Caco-2 (cell line): ENCODE data around the gene FAM13A. TPM values are rescaled to one million over a fixed set of nuclear protein-coding genes. Genes with fewer than 3 reads are reported as not detected.
A peak's percentile ranks its signal among the peaks of the same experiment; 100 is the strongest.

Source experiments
- BruUV-seq: library from RNA; stranded (reverse); fragments of 400-500 nt; replicated peaks from 2 replicates; lab custom pipeline; 2021; lab: Mats Ljungman, UMichigan
- CTCF ChIA-PET: fragments of 300-600 bp; sonication (Branson Sonifier 250); formaldehyde crosslinking; loops from one replicate; lab custom pipeline; 2022; ENCODE audit warnings: antibody characterized with exemption; lab: Charles Lee
- POLR2A ChIA-PET: fragments of 300-600 bp; sonication (Branson Sonifier 250); formaldehyde crosslinking; loops from one replicate; lab custom pipeline; 2022; ENCODE audit warnings: antibody characterized with exemption; lab: Charles Lee
- DNase-seq, 2 experiments: peaks; one replicate each; pipeline versions ENCODE4 v3.0.0 to v3.0.0-alpha.2; 2020 to 2022
- H3K27me3 ChIP-seq: replicated peaks from 2 replicates; pipeline ENCODE4 v1.6.0; 2011; ENCODE audit warnings: low read length; ENCODE audit not compliant: control insufficient read depth, insufficient read depth
- H3K36me3 ChIP-seq: 2 replicates; pipeline ENCODE4 v1.5.1; 2011; ENCODE audit warnings: low read length; ENCODE audit not compliant: control insufficient read depth, insufficient read depth
- H3K4me1 ChIP-seq: fragments of 250-450 bp; sonication (Bioruptor Pico); 2 replicates; pipeline ENCODE4 v1.5.1; 2020; ENCODE audit warnings: mild to moderate bottlenecking
- H3K4me3 ChIP-seq: 2 replicates; pipeline ENCODE4 v1.5.1; 2011; ENCODE audit warnings: low read depth, mild to moderate bottlenecking, control low read depth, low read length
- H3K9me3 ChIP-seq: fragments of 250-450 bp; sonication (Bioruptor Pico); 2 replicates; pipeline ENCODE4 v1.5.1; 2020; ENCODE audit warnings: mild to moderate bottlenecking, moderate library complexity
- H3K27ac Mint-ChIP-seq: one replicate; pipeline ENCODE4 v1.8.0; 2022; ENCODE audit warnings: mixed read lengths; ENCODE audit not compliant: unreplicated experiment
- H3K27me3 Mint-ChIP-seq: one replicate; pipeline ENCODE4 v1.8.0; 2022; ENCODE audit warnings: mixed read lengths; ENCODE audit not compliant: insufficient read depth, unreplicated experiment
- H3K36me3 Mint-ChIP-seq: one replicate; pipeline ENCODE4 v1.8.0; 2022; ENCODE audit warnings: mild to moderate bottlenecking, mixed read lengths; ENCODE audit not compliant: insufficient read depth, unreplicated experiment
- H3K4me1 Mint-ChIP-seq: one replicate; pipeline ENCODE4 v1.8.0; 2022; ENCODE audit warnings: low read depth, mixed read lengths; ENCODE audit not compliant: unreplicated experiment
- H3K4me3 Mint-ChIP-seq: one replicate; pipeline ENCODE4 v1.8.0; 2022; ENCODE audit warnings: mild to moderate bottlenecking, moderate library complexity, mixed read lengths; ENCODE audit not compliant: unreplicated experiment
- H3K9me3 Mint-ChIP-seq: one replicate; pipeline ENCODE4 v1.8.0; 2022; ENCODE audit warnings: mixed read lengths; ENCODE audit not compliant: unreplicated experiment
- intact Hi-C: fragments of 100-400 bp; cut with micrococcal nuclease; formaldehyde crosslinking; loops from one replicate; pipeline ENCODE4 v1.10.0; 2022; ENCODE audit not compliant: unreplicated experiment
- total RNA-seq: library from RNA; stranded (reverse); gene quantifications from 2 replicates; pipeline ENCODE4 v1.2.3, GENCODE V29; 2022
- TF ChIP-seq, protein P1 (sequence below), 2 experiments: fragments of 200-600 bp in 1 of 2; IDR thresholded peaks; 1 replicate in 1 of 2; 2 replicates in 1 of 2; pipeline versions ENCODE4 v1.5.1 to v1.8.0; 2011 to 2022; ENCODE audit warnings: antibody characterized with exemption in 1 of 2, control low read depth in 1 of 2, inconsistent platforms in 1 of 2, low read depth in 1 of 2, low read length in 1 of 2, mild to moderate bottlenecking in 1 of 2, moderate library complexity in 1 of 2; ENCODE audit not compliant: insufficient read depth in 1 of 2, severe bottlenecking in 1 of 2, unreplicated experiment in 1 of 2

Gene FAM13A
- total RNA-seq, 1 experiment from 2014 or later, result 11.0 TPM

DNA sequence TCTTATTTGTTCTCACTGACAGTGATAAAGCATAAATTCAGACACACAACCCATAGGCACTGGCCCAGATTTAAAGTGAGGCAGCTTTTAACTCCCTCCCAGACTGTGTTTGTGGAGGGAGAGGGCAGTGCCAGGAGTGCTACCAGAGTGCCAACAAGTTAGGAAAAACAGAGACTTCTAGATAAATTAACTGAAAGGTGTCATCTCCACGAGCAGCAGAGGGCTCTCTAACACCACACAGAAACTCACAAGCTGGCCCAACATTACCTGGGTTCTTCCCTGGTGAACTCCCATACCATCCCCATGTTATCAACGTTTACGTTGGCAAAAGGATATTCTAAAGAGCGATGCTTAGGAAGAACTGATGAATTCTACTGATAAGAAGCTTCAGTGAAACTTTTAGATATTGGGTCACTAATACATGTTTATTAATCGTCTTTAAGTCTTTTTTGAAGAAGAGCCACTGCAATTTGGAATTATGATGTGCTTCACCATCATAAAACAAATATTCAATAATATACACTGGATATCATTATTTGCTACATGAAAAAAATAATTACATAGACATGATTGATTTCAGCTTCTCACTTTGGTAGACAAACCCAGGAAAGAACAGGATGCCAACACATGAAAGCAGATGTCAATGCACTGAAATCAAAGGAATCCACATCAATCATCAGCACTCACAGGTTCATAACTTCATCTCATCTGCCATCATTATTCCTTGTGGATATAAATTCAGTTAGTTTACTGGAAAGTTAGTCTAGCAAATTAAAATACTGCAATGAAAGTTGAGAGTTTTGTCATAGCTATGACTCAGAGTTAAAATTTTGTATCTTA is 238.1 kb downstream of the FAM13A start:
- Histone ChIP-seq H3K4me3 (no peak overlapping the region), H3K36me3 (no peaks in the 10 kb centered on the region), H3K4me1 (no peaks in the 10 kb centered on the region; the same call in 1 of the 2 replicates), H3K9me3 (no peaks in the 10 kb centered on the region), H3K27me3 (no peaks in the 10 kb centered on the region)
- TF ChIP-seq, protein P1, sequence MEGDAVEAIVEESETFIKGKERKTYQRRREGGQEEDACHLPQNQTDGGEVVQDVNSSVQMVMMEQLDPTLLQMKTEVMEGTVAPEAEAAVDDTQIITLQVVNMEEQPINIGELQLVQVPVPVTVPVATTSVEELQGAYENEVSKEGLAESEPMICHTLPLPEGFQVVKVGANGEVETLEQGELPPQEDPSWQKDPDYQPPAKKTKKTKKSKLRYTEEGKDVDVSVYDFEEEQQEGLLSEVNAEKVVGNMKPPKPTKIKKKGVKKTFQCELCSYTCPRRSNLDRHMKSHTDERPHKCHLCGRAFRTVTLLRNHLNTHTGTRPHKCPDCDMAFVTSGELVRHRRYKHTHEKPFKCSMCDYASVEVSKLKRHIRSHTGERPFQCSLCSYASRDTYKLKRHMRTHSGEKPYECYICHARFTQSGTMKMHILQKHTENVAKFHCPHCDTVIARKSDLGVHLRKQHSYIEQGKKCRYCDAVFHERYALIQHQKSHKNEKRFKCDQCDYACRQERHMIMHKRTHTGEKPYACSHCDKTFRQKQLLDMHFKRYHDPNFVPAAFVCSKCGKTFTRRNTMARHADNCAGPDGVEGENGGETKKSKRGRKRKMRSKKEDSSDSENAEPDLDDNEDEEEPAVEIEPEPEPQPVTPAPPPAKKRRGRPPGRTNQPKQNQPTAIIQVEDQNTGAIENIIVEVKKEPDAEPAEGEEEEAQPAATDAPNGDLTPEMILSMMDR (IDR thresholded peaks at IDR 0.05; ENCODE audit: insufficient read depth in 1 of 2, low read depth in 1 of 2, low read length in 1 of 2, severe bottlenecking in 1 of 2, unreplicated experiment in 1 of 2), result peak; percentile 65 to 71
- ChIA-PET POLR2A (no interaction called here), CTCF (interaction anchor here (1.1 to 1.3 kb wide), 3 partner anchors 17 to 205 kb away, joined by 3 to 8 read pairs (median 3); no protein-coding TSS in a partner anchor)
- no peaks in the 10 kb centered on the region for H3K27me3 Mint-ChIP-seq
- H3K4me3 Mint-ChIP-seq, result no peak overlapping the region
- BruUV-seq, result no TSS peak
- intact Hi-C loops, result loop anchor here (1.0 to 2.0 kb wide), 2 partner anchors 112 to 205 kb away; no protein-coding TSS in a partner anchor
- H3K4me1 Mint-ChIP-seq, result peaks cover 6% of the 10 kb centered on the region
- peak; percentile 53 to 54 for DNase-seq
- no peak overlapping the region for H3K27ac Mint-ChIP-seq
- no peaks in the 10 kb centered on the region for H3K36me3 Mint-ChIP-seq
- no peaks in the 10 kb centered on the region for H3K9me3 Mint-ChIP-seq

DNA sequence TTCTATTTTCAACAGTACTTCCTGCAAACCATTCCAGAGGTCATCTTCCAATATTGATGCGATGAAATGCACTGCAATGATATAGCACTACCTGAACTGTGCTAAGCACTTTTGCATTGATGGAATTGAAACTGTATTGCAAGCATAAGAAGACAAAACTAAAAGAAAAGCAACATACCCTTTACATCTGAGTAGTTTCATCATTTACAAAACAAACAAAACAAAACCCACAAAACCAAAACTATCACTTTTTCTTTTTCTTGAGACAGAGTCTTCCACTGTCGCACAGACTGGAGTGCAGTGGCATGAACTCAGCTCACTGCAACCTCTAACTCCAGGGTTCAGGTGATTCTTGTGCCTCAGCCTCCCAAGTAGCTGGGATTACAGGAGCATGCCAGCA is 239.2 kb downstream of the FAM13A start:
- Histone ChIP-seq H3K9me3 (no peaks in the 10 kb centered on the region), H3K36me3 (no peaks in the 10 kb centered on the region), H3K4me3 (no peak overlapping the region), H3K4me1 (no peaks in the 10 kb centered on the region; the same call in 1 of the 2 replicates), H3K27me3 (no peaks in the 10 kb centered on the region)
- Mint-ChIP-seq H3K9me3 (no peaks in the 10 kb centered on the region), H3K27ac (no peak overlapping the region), H3K4me3 (no peak overlapping the region), H3K4me1 (peaks cover 6% of the 10 kb centered on the region), H3K27me3 (no peaks in the 10 kb centered on the region), H3K36me3 (no peaks in the 10 kb centered on the region)
- intact Hi-C loops, result loop anchor here (1.0 to 2.0 kb wide), 2 partner anchors 111 to 207 kb away; no protein-coding TSS in a partner anchor
- TF ChIP-seq, protein P1 (IDR thresholded peaks at IDR 0.05; ENCODE audit: insufficient read depth in 1 of 2, low read depth in 1 of 2, low read length in 1 of 2, severe bottlenecking in 1 of 2, unreplicated experiment in 1 of 2), result no peak
- DNase-seq, result no peak
- no TSS peak for BruUV-seq
- ChIA-PET POLR2A (no interaction called here), CTCF (interaction anchor here (0.7 to 1.3 kb wide), 2 partner anchors 16 to 204 kb away, joined by 3 read pairs; no protein-coding TSS in a partner anchor)

DNA sequence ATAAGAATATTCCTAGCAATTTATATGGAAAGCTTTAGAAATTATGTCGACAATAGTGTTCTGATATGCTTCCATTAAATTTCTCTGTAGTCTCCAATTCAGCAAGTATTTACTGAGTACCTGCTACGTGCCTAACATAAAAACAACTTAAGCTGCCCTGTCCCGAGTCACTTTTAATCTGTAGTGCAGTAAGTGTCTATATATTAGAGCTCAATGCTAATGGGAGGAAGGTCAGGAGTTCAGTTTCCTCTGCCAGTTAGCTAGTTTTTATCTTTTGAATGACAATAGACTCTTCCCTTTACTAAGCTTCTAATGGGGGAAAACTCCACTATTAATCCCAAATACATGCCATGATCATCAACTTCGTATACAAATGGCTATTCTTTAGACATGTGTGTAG is 240.6 kb downstream of the FAM13A start:
- CTCF ChIA-PET, result no interaction called here
- no peak for DNase-seq
- no TSS peak for BruUV-seq

More for the DNA sequence above, 240.6 kb downstream of the FAM13A start:
- H3K4me3 ChIP-seq, result no peak overlapping the region
- H3K27me3 ChIP-seq, result no peaks in the 10 kb centered on the region
- no peaks in the 10 kb centered on the region for H3K4me1 ChIP-seq
- POLR2A ChIA-PET, result no interaction called here
- Mint-ChIP-seq H3K36me3 (no peaks in the 10 kb centered on the region), H3K9me3 (no peaks in the 10 kb centered on the region), H3K4me1 (peaks cover 6% of the 10 kb centered on the region), H3K27me3 (no peaks in the 10 kb centered on the region), H3K27ac (no peak overlapping the region), H3K4me3 (no peak overlapping the region)
- intact Hi-C loops, result no loop called here
- no peaks in the 10 kb centered on the region for H3K9me3 ChIP-seq
- no peaks in the 10 kb centered on the region for H3K36me3 ChIP-seq
- TF ChIP-seq, protein P1 (IDR thresholded peaks at IDR 0.05; ENCODE audit: insufficient read depth in 1 of 2, low read depth in 1 of 2, low read length in 1 of 2, severe bottlenecking in 1 of 2, unreplicated experiment in 1 of 2), result no peak
